Measurements from ENCODE around the gene RBM5.

RBM5 gene

GRCh38 chr3:50090984-50091383 is 2.3 kb downstream of the RBM5 start:
- Histone ChIP-seq H3K4me3 (ENCODE audit: insufficient read depth, low read depth, low read length) (no peak overlapping the region), H3K9me3 (ENCODE audit: control insufficient read depth, low read length) (no peaks in the 10 kb centered on the region), H3K27me3 (ENCODE audit: control insufficient read depth, insufficient read depth, low read length, poor library complexity, severe bottlenecking) (no peaks in the 10 kb centered on the region), H3K4me1 (ENCODE audit: control insufficient read depth, insufficient read depth, low read length) (peaks cover 7% of the 10 kb centered on the region), H3K27ac (ENCODE audit: insufficient read depth, low read depth, low read length, poor library complexity, severe bottlenecking) (no peak overlapping the region), H3K36me3 (ENCODE audit: control insufficient read depth, insufficient read depth, low read length) (peaks cover 46% of the 10 kb centered on the region)

DNA sequence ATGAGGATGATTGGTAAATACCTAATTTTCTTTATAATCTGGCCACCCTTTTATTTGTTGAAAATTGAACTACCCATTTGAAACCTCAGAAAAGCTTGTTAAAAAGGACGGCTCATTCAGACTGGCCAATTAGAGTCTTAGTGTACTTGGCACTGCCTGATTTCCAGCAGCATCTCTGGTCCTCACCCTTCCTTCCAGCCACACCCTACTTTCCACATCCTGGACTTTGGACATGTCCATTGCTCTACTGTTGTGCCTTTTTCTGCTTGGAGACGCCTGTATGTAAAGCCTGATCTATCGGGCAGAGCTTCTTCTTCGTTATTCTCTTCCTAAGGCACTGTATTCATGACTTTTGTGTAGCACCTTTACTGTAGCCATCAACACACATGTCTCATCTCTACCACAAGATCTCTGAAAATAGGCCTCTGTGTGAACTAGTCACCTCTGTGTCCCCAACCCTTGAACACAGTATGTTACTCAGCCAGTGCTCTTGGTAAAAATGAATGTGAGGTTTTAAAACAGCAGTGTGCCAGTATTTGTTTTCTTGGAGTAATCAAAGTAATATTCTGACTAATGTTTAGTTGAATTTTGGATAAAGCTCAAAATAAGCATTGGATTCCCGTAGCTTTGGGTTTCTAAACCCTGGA is 6.8 kb downstream of the RBM5 start:
- no peak overlapping the region for H3K4me3 ChIP-seq (ENCODE audit: insufficient read depth, low read depth, low read length)
- no peak overlapping the region for H3K27ac ChIP-seq (ENCODE audit: insufficient read depth, low read depth, low read length, poor library complexity, severe bottlenecking)
- H3K36me3 ChIP-seq (ENCODE audit: control insufficient read depth, insufficient read depth, low read length): peaks cover 78% of the 10 kb centered on the region
- H3K4me1 ChIP-seq (ENCODE audit: control insufficient read depth, insufficient read depth, low read length): peaks cover 4% of the 10 kb centered on the region
- H3K9me3 ChIP-seq (ENCODE audit: control insufficient read depth, low read length): no peaks in the 10 kb centered on the region
- WGBS, 2 experiments: 93 to 97% methylated on average over 5 of the region's 5 CpGs
- H3K27me3 ChIP-seq (ENCODE audit: control insufficient read depth, insufficient read depth, low read length, poor library complexity, severe bottlenecking): no peaks in the 10 kb centered on the region

GRCh38 chr3:50100386-50100785 is 11.7 kb downstream of the RBM5 start:
- no peaks in the 10 kb centered on the region for H3K4me1 ChIP-seq (ENCODE audit: control insufficient read depth, insufficient read depth, low read length)
- H3K9me3 ChIP-seq (ENCODE audit: control insufficient read depth, low read length): no peaks in the 10 kb centered on the region
- WGBS, 2 experiments: 94 to 96% methylated on average over 5 of the region's 5 CpGs
- H3K27ac ChIP-seq (ENCODE audit: insufficient read depth, low read depth, low read length, poor library complexity, severe bottlenecking): no peak overlapping the region
- no peak overlapping the region for H3K4me3 ChIP-seq (ENCODE audit: insufficient read depth, low read depth, low read length)
- H3K27me3 ChIP-seq (ENCODE audit: control insufficient read depth, insufficient read depth, low read length, poor library complexity, severe bottlenecking): no peaks in the 10 kb centered on the region
- peaks cover 83% of the 10 kb centered on the region for H3K36me3 ChIP-seq (ENCODE audit: control insufficient read depth, insufficient read depth, low read length)

DNA sequence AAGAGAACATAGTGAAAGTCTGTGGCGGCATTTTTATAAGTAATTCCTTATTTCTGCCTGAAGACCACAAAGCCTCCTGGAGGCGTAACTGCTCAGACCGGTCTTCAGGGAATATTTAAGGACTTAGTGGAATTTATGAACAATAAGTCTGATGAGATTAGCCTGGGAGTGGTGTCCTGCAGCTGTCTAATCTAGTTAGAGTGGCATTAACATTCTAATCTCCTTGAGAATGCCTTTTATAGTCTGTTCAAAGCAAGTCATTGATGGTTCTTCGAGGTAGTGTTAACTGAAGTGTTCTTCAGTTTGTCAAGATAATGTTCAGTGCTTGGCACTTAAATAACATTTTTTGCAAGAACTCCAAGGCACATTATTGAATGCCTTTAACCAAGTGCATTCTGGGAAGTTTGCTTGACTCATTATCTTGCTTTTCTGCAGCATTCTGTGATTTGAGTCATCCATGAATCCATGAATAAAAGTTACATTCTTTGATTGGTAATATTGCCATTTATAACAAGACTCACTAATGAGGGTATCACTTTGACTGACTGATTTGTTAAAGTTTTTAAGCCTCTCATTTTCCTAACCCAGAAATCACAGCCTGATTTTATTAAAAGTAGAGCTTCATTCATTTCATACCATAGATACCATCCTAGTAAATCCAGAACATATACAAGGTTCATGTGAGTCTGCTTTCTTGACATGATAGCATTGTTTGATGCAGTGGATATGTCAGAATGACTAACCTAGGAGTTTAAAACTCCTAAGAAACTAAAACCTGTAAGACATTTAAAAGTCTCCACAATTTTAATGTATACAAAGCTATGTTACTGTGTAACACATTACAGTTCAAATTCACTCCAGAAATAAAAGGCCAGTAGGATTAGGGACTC is 12.5 kb downstream of the RBM5 start:
- Histone ChIP-seq H3K4me3 (ENCODE audit: insufficient read depth, low read depth, low read length) (no peak overlapping the region), H3K27ac (ENCODE audit: insufficient read depth, low read depth, low read length, poor library complexity, severe bottlenecking) (no peak overlapping the region)

DNA sequence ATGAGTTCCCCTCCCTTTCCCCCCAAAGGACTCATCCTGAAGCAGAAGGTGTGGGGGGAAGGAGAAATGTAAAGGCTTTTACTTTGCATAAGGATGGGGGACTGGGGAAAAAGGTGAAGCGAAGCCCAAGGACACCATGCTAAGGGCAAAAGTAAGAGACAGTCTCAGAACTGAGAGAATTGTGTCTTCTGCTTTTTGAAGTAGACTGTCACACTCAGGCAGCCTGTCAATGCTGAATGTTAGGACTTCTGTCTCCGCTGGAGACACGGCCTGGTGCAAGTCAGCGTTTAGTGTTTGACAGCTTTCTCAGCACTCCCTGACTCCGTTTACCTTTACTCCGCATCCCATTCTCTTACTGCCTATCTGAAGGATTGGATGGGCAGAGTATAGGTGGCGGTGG is 13.8 kb downstream of the RBM5 start:
- Histone ChIP-seq H3K4me3 (ENCODE audit: insufficient read depth, low read depth, low read length) (no peak overlapping the region), H3K27me3 (ENCODE audit: control insufficient read depth, insufficient read depth, low read length, poor library complexity, severe bottlenecking) (no peaks in the 10 kb centered on the region), H3K27ac (ENCODE audit: insufficient read depth, low read depth, low read length, poor library complexity, severe bottlenecking) (no peak overlapping the region), H3K4me1 (ENCODE audit: control insufficient read depth, insufficient read depth, low read length) (no peaks in the 10 kb centered on the region), H3K9me3 (ENCODE audit: control insufficient read depth, low read length) (no peaks in the 10 kb centered on the region), H3K36me3 (ENCODE audit: control insufficient read depth, insufficient read depth, low read length) (peaks cover 77% of the 10 kb centered on the region)
- WGBS, 2 experiments: 96% methylated on average over 7 of the region's 7 CpGs

More for the DNA sequence above, 12.5 kb downstream of the RBM5 start:
- H3K36me3 ChIP-seq (ENCODE audit: control insufficient read depth, insufficient read depth, low read length): peaks cover 81% of the 10 kb centered on the region
- no peaks in the 10 kb centered on the region for H3K27me3 ChIP-seq (ENCODE audit: control insufficient read depth, insufficient read depth, low read length, poor library complexity, severe bottlenecking)
- 83 to 96% methylated on average over 4 of the region's 4 CpGs for WGBS, 2 experiments
- no peaks in the 10 kb centered on the region for H3K4me1 ChIP-seq (ENCODE audit: control insufficient read depth, insufficient read depth, low read length)
- H3K9me3 ChIP-seq (ENCODE audit: control insufficient read depth, low read length): no peaks in the 10 kb centered on the region

DNA sequence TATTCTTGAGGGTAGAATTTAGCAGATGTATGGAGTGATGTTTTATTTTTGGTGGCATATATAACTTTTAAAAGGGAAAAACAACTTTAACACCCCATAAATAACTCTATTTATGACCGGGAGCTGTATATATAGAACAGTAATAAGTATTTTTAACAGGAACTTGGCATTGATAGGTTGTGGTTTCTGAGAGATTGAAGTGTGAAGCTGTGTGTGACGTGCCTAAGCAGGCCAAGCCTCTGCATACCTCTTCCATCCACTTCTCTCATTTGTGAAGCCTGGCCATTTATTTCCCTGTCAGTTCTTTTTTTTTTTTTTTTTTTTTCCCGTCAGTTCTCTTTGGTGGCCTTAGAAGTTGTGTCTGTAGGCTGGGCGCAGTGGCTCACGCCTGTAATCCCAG is 23.0 kb downstream of the RBM5 start:
- peaks cover 95% of the 10 kb centered on the region for H3K36me3 ChIP-seq (ENCODE audit: control insufficient read depth, insufficient read depth, low read length)
- H3K4me3 ChIP-seq (ENCODE audit: insufficient read depth, low read depth, low read length): no peak overlapping the region
- H3K9me3 ChIP-seq (ENCODE audit: control insufficient read depth, low read length): no peaks in the 10 kb centered on the region
- no peak overlapping the region for H3K27ac ChIP-seq (ENCODE audit: insufficient read depth, low read depth, low read length, poor library complexity, severe bottlenecking)
- H3K27me3 ChIP-seq (ENCODE audit: control insufficient read depth, insufficient read depth, low read length, poor library complexity, severe bottlenecking): no peaks in the 10 kb centered on the region
- WGBS, 2 experiments: 85 to 94% methylated on average over 4 of the region's 5 CpGs
- no peaks in the 10 kb centered on the region for H3K4me1 ChIP-seq (ENCODE audit: control insufficient read depth, insufficient read depth, low read length)

DNA sequence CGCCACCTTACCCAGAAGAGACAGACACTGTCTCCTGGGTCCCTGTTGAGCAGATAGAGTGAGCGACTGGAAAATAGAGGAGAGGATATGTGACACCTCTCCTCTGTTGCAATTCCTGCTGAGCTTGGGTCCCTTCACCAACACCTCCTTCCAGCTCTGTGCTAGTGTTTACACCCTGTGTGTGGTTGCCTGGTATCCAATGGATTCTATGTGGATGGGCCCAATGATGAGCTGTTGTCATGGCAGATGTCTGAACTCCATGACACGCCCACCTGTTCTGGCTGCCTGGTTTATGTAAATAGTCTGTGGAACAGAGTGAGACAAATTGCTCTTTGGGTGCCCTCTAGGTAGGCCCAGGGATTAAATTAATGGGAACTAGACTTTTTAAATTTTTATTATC is 23.7 kb downstream of the RBM5 start:
- Histone ChIP-seq H3K27me3 (ENCODE audit: control insufficient read depth, insufficient read depth, low read length, poor library complexity, severe bottlenecking) (no peaks in the 10 kb centered on the region), H3K9me3 (ENCODE audit: control insufficient read depth, low read length) (no peaks in the 10 kb centered on the region), H3K4me3 (ENCODE audit: insufficient read depth, low read depth, low read length) (no peak overlapping the region), H3K36me3 (ENCODE audit: control insufficient read depth, insufficient read depth, low read length) (peaks cover 95% of the 10 kb centered on the region), H3K4me1 (ENCODE audit: control insufficient read depth, insufficient read depth, low read length) (no peaks in the 10 kb centered on the region), H3K27ac (ENCODE audit: insufficient read depth, low read depth, low read length, poor library complexity, severe bottlenecking) (no peak overlapping the region)
- WGBS, 2 experiments: 96 to 98% methylated on average over 3 of the region's 3 CpGs

DNA sequence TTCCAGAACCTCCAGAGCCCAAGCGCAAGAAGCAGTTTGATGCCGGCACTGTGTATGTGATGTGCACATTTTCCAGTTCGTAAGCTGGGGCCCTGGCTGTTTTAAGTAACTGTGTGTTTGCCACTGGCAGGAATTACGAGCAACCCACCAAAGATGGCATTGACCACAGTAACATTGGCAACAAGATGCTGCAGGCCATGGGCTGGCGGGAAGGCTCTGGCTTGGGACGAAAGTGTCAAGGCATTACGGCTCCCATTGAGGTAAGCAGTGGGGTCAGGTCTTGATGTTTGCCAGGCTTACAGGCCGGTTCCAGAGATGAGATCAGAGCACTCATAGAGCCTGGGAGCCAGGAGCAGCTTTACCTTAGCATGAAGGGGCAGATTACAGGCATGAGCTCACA is 28.4 kb downstream of the RBM5 start:
- Histone ChIP-seq H3K36me3 (ENCODE audit: control insufficient read depth, insufficient read depth, low read length) (peaks cover 64% of the 10 kb centered on the region), H3K4me3 (ENCODE audit: insufficient read depth, low read depth, low read length) (no peak overlapping the region), H3K9me3 (ENCODE audit: control insufficient read depth, low read length) (no peaks in the 10 kb centered on the region), H3K4me1 (ENCODE audit: control insufficient read depth, insufficient read depth, low read length) (no peaks in the 10 kb centered on the region), H3K27me3 (ENCODE audit: control insufficient read depth, insufficient read depth, low read length, poor library complexity, severe bottlenecking) (no peaks in the 10 kb centered on the region), H3K27ac (ENCODE audit: insufficient read depth, low read depth, low read length, poor library complexity, severe bottlenecking) (no peak overlapping the region)
- WGBS, 2 experiments: 96 to 98% methylated on average over 8 of the region's 8 CpGs

- Histone ChIP-seq H3K27ac (ENCODE audit: insufficient read depth, low read depth, low read length, poor library complexity, severe bottlenecking) (no peak overlapping the region), H3K27me3 (ENCODE audit: control insufficient read depth, insufficient read depth, low read length, poor library complexity, severe bottlenecking) (no peaks in the 10 kb centered on the region), H3K9me3 (ENCODE audit: control insufficient read depth, low read length) (no peaks in the 10 kb centered on the region), H3K4me1 (ENCODE audit: control insufficient read depth, insufficient read depth, low read length) (no peaks in the 10 kb centered on the region), H3K36me3 (ENCODE audit: control insufficient read depth, insufficient read depth, low read length) (peaks cover 55% of the 10 kb centered on the region), H3K4me3 (ENCODE audit: insufficient read depth, low read depth, low read length) (no peak overlapping the region)
- 97% methylated on average over 10 of the region's 10 CpGs for WGBS, 2 experiments
Measured at GRCh38 chr3:50118237-50118636, 29.5 kb downstream of the RBM5 start.

- Histone ChIP-seq H3K4me3 (ENCODE audit: insufficient read depth, low read depth, low read length) (no peak overlapping the region), H3K27ac (ENCODE audit: insufficient read depth, low read depth, low read length, poor library complexity, severe bottlenecking) (no peak overlapping the region), H3K9me3 (ENCODE audit: control insufficient read depth, low read length) (no peaks in the 10 kb centered on the region), H3K36me3 (ENCODE audit: control insufficient read depth, insufficient read depth, low read length) (peaks cover 39% of the 10 kb centered on the region), H3K27me3 (ENCODE audit: control insufficient read depth, insufficient read depth, low read length, poor library complexity, severe bottlenecking) (no peaks in the 10 kb centered on the region), H3K4me1 (ENCODE audit: control insufficient read depth, insufficient read depth, low read length) (peaks cover 5% of the 10 kb centered on the region)
- 92 to 99% methylated on average over 3 of the region's 3 CpGs for WGBS, 2 experiments
Measured at GRCh38 chr3:50119786-50120185, 31.1 kb downstream of the RBM5 start.
